NT2/D1 (cell line): ENCODE results near the gene RBM44.
"Not testable (repeated sequence)": the region's sequence is repeated elsewhere in the genome, so short reads cannot be mapped to it uniquely, and the experiment has no call there.

Experiments used
- DNase-seq: peaks from one replicate; pipeline ENCODE4 v3.0.0-alpha.2; 2011; ENCODE audit warnings: low read depth, low spot score
- H3K27me3 ChIP-seq: 2 replicates; pipeline ENCODE4 v1.6.0; 2011; ENCODE audit warnings: mild to moderate bottlenecking; ENCODE audit not compliant: insufficient read length, insufficient read depth
- H3K36me3 ChIP-seq: 2 replicates; pipeline ENCODE4 v1.6.1; 2011; ENCODE audit warnings: mild to moderate bottlenecking, low read length, mixed read lengths; ENCODE audit not compliant: insufficient read depth, insufficient read length
- H3K4me1 ChIP-seq: 2 replicates; pipeline ENCODE4 v1.5.1; 2011; ENCODE audit not compliant: insufficient read depth, insufficient read length
- H3K4me3 ChIP-seq: 2 replicates; pipeline ENCODE4 v1.5.1; 2011; ENCODE audit warnings: low read depth; ENCODE audit not compliant: insufficient read length
- H3K9ac ChIP-seq: 2 replicates; pipeline ENCODE4 v1.6.0; 2011; ENCODE audit warnings: low read depth; ENCODE audit not compliant: insufficient read length
- H3K9me3 ChIP-seq: 2 replicates; pipeline ENCODE4 v1.5.1; 2011; ENCODE audit warnings: mild to moderate bottlenecking, low read length; ENCODE audit not compliant: insufficient read depth
- SUZ12 ChIP-seq: IDR thresholded peaks from 2 replicates; pipeline ENCODE4 v1.6.1; 2011; ENCODE audit not compliant: insufficient read length, insufficient read depth; ENCODE audit errors: extremely low read depth
- YY1 ChIP-seq: IDR thresholded peaks from 2 replicates; pipeline ENCODE4 v1.6.1; 2011; ENCODE audit not compliant: insufficient read length, insufficient read depth
- ZNF274 ChIP-seq: IDR thresholded peaks from 2 replicates; pipeline ENCODE4 v1.6.1; 2011; ENCODE audit warnings: mild to moderate bottlenecking, low read depth, low read length

RBM44 gene

DNA sequence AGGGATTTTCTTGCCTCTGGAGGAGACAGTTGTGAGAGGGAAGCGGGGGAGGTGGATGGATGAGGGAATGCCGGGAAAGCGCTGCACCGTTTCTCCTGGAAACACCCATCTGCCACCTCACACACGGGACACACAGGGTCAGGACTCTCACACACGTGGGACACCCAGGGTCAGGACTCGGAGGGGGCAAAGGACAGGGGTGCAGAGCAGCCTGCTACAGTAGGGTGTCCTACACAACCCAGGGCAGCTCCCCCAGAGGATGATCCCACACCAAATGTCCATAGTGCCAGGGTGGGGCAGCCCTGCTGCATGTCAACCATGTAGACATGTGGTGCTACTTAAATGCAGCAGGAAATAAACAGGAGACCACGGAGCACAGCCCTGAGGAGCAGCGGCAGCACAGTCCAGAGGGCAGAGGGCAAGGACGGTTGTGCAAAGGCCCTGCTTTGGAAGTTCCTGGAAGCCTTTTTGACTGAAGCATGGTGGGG, 65.9 kb downstream of the RBM44 start:
- Histone ChIP-seq H3K4me3 (no peak overlapping the region), H3K9me3 (no peaks in the 10 kb centered on the region), H3K27me3 (peaks cover 27% of the 10 kb centered on the region), H3K9ac (peak overlapping the region; percentile 13), H3K36me3 (no peaks in the 10 kb centered on the region), H3K4me1 (peaks cover 16% of the 10 kb centered on the region)
- DNase-seq: no peak
- TF ChIP-seq ZNF274 (no peak), SUZ12 (no peak), YY1 (no peak)

GRCh38 chr2:237864940-237865622, 66.5 kb downstream of the RBM44 start:
- peaks cover 23% of the 10 kb centered on the region for H3K27me3 ChIP-seq
- no peak for TF ChIP-seq SUZ12
- TF ChIP-seq ZNF274: no peak
- no peak for TF ChIP-seq YY1
- H3K4me1 ChIP-seq: peaks cover 16% of the 10 kb centered on the region
- H3K9me3 ChIP-seq: no peaks in the 10 kb centered on the region
- H3K9ac ChIP-seq: peak overlapping the region; percentile 21
- no peak for DNase-seq
- no peaks in the 10 kb centered on the region for H3K36me3 ChIP-seq
- no peak overlapping the region for H3K4me3 ChIP-seq

DNA sequence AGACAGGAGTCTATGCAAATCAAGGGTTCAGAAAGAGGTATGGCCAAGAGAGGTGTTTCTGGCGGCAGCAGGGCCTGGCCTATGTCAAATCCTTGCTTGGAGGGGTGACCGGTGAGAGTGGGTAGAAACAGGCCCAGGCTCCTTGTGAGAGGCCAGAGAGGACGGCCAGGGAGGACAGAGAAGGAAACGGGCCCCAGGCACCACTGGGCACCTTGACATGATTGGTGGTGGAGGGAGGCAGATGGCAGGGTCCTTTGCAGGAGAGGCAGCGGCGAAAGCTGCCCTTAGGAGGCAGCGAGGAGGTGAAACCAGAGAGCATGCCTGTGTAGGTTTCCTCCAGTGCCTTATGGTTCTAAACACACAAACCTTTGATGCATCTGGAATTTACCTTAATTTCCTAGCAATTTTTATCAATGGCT, 67.1 kb downstream of the RBM44 start:
- DNase-seq: no peak
- no peak overlapping the region for H3K4me3 ChIP-seq
- H3K9me3 ChIP-seq: no peaks in the 10 kb centered on the region
- H3K27me3 ChIP-seq: peaks cover 17% of the 10 kb centered on the region
- peaks cover 16% of the 10 kb centered on the region for H3K4me1 ChIP-seq
- H3K9ac ChIP-seq: peak overlapping the region; percentile 21
- no peak for TF ChIP-seq SUZ12
- no peak for TF ChIP-seq ZNF274
- TF ChIP-seq YY1: no peak
- no peaks in the 10 kb centered on the region for H3K36me3 ChIP-seq

DNA sequence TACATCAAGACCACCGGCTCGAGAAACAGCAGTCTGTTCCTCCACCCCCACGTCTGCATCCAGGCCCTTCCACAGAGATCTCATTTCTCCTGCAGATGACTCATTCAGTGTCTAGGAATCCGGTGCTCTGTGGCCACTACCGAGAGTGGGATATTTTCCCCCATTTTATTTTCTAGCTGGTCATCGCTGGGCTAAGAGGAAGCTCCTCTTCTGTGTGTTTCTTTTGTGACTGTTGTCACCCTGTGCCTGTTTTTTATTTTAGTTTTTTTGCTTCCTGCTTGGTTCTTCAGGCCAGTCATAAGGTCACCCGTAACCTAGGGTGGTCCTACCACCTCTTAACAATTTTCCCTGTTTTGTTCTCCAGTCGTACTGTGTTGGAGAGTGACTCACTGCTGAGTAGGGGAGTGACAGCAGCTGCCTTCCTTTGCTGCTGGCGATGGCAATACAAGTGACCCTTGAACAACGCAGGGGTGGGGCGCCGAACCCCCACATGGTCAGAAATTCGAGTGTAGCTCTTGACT, 67.6 kb downstream of the RBM44 start:
- H3K36me3 ChIP-seq: no peaks in the 10 kb centered on the region
- H3K9me3 ChIP-seq: peaks cover under 1% of the 10 kb centered on the region; the same call in 1 of the 2 replicates
- no peak for DNase-seq
- no peak overlapping the region for H3K4me3 ChIP-seq
- no peak overlapping the region for H3K9ac ChIP-seq
- H3K4me1 ChIP-seq: peaks cover 16% of the 10 kb centered on the region
- peaks cover 12% of the 10 kb centered on the region for H3K27me3 ChIP-seq
- TF ChIP-seq ZNF274 (no peak), SUZ12 (no peak), YY1 (no peak)

- no peak for TF ChIP-seq SUZ12
- no peak for TF ChIP-seq ZNF274
- TF ChIP-seq YY1: no peak
- Histone ChIP-seq H3K27me3 (peaks cover 3% of the 10 kb centered on the region), H3K9me3 (peaks cover 11% of the 10 kb centered on the region; the same call in 1 of the 2 replicates), H3K4me1 (peaks cover 16% of the 10 kb centered on the region), H3K4me3 (no peak overlapping the region), H3K9ac (no peak overlapping the region), H3K36me3 (no peaks in the 10 kb centered on the region)
- no peak for DNase-seq
Measured at GRCh38 chr2:237867465-237867864, 68.9 kb downstream of the RBM44 start.

- not testable (repeated sequence) for DNase-seq, H3K9ac ChIP-seq, H3K27me3 ChIP-seq, H3K4me3 ChIP-seq, H3K36me3 ChIP-seq
- Histone ChIP-seq H3K9me3 (peaks cover 18% of the 10 kb centered on the region; the same call in 1 of the 2 replicates), H3K4me1 (peaks cover 16% of the 10 kb centered on the region)
Measured at GRCh38 chr2:237868074-237868473, 69.5 kb downstream of the RBM44 start.

- Histone ChIP-seq H3K4me3 (no peak overlapping the region), H3K9ac (no peak overlapping the region), H3K36me3 (no peaks in the 10 kb centered on the region), H3K27me3 (no peaks in the 10 kb centered on the region), H3K9me3 (peaks cover 22% of the 10 kb centered on the region; the same call in 1 of the 2 replicates), H3K4me1 (peaks cover 16% of the 10 kb centered on the region)
- DNase-seq: no peak
- TF ChIP-seq YY1: no peak
- TF ChIP-seq ZNF274: no peak
- TF ChIP-seq SUZ12: no peak
Measured at GRCh38 chr2:237868631-237869342, 70.2 kb downstream of the RBM44 start.
